ENCODE measurements around the gene SND1. TPM values are rescaled to one million over a fixed set of nuclear protein-coding genes. Genes with fewer than 3 reads are reported as not detected.

The SND1 gene
- total and polyA plus RNA-seq, 2 of the 4 experiments (the other 2 are of a cell fraction): 154 to 294 TPM

- Histone ChIP-seq H4K20me1 (ENCODE audit: insufficient read depth, low read length) (peaks cover 63% of the 10 kb centered on the region), H2AK5ac (ENCODE audit: low read depth, low read length) (no peak overlapping the region), H3K9me1 (ENCODE audit: insufficient read depth, low read length) (peaks cover 10% of the 10 kb centered on the region), H2BK5ac (ENCODE audit: low read depth, low read length, poor library complexity, severe bottlenecking) (no peak overlapping the region), H2BK120ac (ENCODE audit: low read depth, low read length) (no peak overlapping the region), H3K9me3 (ENCODE audit: control insufficient read depth, insufficient read depth, low read length) (no peaks in the 10 kb centered on the region), H3K4me2 (ENCODE audit: low read depth, low read length) (no peak overlapping the region), H3K36me3 (ENCODE audit: control insufficient read depth, insufficient read depth, low read length) (0 out of 2 replicates have a peak, but pooled peaks cover 1% of the 10 kb centered on the region), H2AFZ (replicated peaks; ENCODE audit: low read length, poor library complexity) (no peak overlapping the region), H3K23ac (ENCODE audit: low read depth, low read length) (no peak overlapping the region), H3K18ac (ENCODE audit: low read depth, low read length) (no peak overlapping the region), H2AK9ac (replicated peaks; ENCODE audit: low read depth, low read length, poor library complexity) (no peak overlapping the region), H2BK15ac (ENCODE audit: low read depth, low read length) (no peak overlapping the region), H4K91ac (ENCODE audit: insufficient read depth, low read depth, low read length) (no peak overlapping the region), H3K4me1 (ENCODE audit: control insufficient read depth, insufficient read depth, low read length) (peaks cover 7% of the 10 kb centered on the region), H3K27me3 (ENCODE audit: control insufficient read depth, insufficient read depth, low read length) (no peaks in the 10 kb centered on the region), H3K4ac (ENCODE audit: low read depth, low read length) (no peak overlapping the region), H2BK20ac (ENCODE audit: low read depth, low read length) (no peak overlapping the region), H3K4me3 (ENCODE audit: insufficient read depth, low read depth, low read length) (no peak overlapping the region), H3K56ac (ENCODE audit: extremely low read depth, insufficient read depth, low read length) (no peak overlapping the region), H3K9ac (ENCODE audit: low read depth, low read length) (no peak overlapping the region), H4K5ac (ENCODE audit: low read depth, low read length) (no peak overlapping the region), H4K8ac (ENCODE audit: low read depth in 2 of 2, low read length in 2 of 2) (no peak overlapping the region), H3K79me1 (ENCODE audit: low read depth in 1 of 2, low read length in 2 of 2) (peaks cover 63 to 82% of the 10 kb centered on the region in 2 experiments), H3K14ac (replicated peaks; ENCODE audit: low read depth, low read length) (no peak overlapping the region), H3K27ac (ENCODE audit: insufficient read depth, low read length) (no peak overlapping the region)
- BruUV-seq (replicated peaks): no TSS peak
- peak; percentile 38 for DNase-seq
- TF ChIP-seq NFE2L2 (IDR thresholded peaks at IDR 0.05; ENCODE audit: low read depth, low read length): no peak
- peak; percentile 75 for TF ChIP-seq CEBPB (IDR thresholded peaks at IDR 0.05; ENCODE audit: low read depth, low read length)
- no peak for TF ChIP-seq RFX5 (IDR thresholded peaks at IDR 0.05; ENCODE audit: low read depth, low read length)
- no peak for TF ChIP-seq RCOR1 (IDR thresholded peaks at IDR 0.05; ENCODE audit: insufficient replicate concordance, low read length)
- peak; percentile 19; the same call in 1 of the 2 replicates for TF ChIP-seq FOS (IDR thresholded peaks at IDR 0.05; ENCODE audit: low read depth, low read length)
- peak; percentile 36; the same call in 1 of the 2 replicates for ATAC-seq (ENCODE audit: low read depth)
- no CpG with 5 or more reads among the region's 3 CpGs for WGBS, 2 experiments (ENCODE audit: extremely low coverage in 2 of 2, insufficient read length in 1 of 2)
- dilution Hi-C loops (cut with HindIII; ENCODE audit: low sequenced_read_pairs, unreplicated experiment) (no loop called here), in situ Hi-C loops (cut with MboI; ENCODE audit: low sequenced_read_pairs) (no loop called here), intact Hi-C loops (cut with micrococcal nuclease) (no loop called here)
- ChIA-PET CTCF (interaction anchor here (0.6 kb wide), 1 partner anchor 9 kb away, joined by 3 read pairs; no protein-coding TSS in a partner anchor), POLR2A (ENCODE audit: unreplicated experiment) (no interaction called here)
These were observed 130.9 kb downstream of the SND1 start for GRCh38 chr7:127782654-127783559.
